GM10248 (cell line): ENCODE data around the gene TMEM25.
"Not testable (repeated sequence)": the region's sequence is repeated elsewhere in the genome, so short reads cannot be mapped to it uniquely, and the experiment has no call there.

Source experiments
- CTCF ChIA-PET: fragments of 300-600 bp; sonication (Branson Sonifier 250); formaldehyde crosslinking; extraction: SDS; loops from one replicate; lab custom pipeline; 2021; ENCODE audit warnings: antibody characterized with exemption; lab: Yijun Ruan, JAX
- POLR2A ChIA-PET: fragments of 350-650 bp; sonication (Branson Sonifier 250); formaldehyde crosslinking; extraction: SDS; loops from one replicate; lab custom pipeline; 2020; ENCODE audit warnings: antibody characterized with exemption; lab: Yijun Ruan, JAX
- DNase-seq: peaks from one replicate; pipeline ENCODE4 v3.0.0; 2012; ENCODE audit errors: extremely low spot score
- TF ChIP-seq, protein P1 (sequence below): IDR thresholded peaks from 2 replicates; pipeline ENCODE4 v1.5.1; 2012; ENCODE audit warnings: mild to moderate bottlenecking, low read depth; ENCODE audit errors: extremely low read depth, missing control alignments, control extremely low read depth

The TMEM25 gene

DNA sequence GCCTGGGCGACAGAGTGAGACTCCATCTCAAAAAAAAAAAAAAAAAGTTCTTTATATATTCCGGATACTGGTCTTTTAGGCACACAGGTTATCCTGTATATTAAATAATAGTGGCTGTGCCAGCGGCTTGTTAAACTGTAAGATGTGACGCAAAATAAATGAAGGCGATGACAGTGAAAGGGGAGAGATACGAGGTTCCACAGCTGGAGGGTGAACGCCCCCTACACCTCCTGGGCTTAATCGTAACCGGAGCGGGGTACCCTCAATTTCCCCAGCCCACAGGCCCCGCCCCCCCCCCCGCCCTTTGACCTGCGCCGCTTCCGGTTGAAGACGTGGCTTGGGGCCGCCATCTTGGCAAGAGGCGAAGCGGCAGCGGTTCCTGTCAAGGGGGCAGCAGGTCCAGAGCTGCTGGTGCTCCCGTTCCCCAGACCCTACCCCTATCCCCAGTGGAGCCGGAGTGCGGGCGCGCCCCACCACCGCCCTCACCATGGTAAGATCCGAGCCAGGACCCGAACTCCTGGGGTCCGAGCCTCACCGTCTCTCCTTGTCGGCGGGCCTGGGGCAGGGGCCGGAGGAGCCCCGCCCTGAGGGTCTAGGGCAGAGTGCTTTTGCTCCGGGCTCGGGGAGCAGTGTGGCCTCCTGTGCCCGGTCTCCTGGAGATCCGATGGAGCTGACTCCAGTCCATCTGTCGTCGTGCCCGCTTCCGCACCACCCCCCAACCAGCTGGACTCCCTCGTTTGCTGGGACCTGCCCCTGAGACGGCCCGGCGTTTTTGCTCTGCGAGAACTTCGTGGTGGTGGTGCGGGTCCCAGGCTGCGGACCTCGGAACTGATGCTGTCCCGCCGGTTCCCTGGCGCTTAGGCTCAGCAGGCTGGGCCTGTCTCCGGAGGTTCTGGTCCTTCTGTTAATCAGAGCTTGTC, 41.3 kb downstream of the TMEM25 start, which contains the start of gene ARCN1:
Gene ARCN1, plus strand, starts transcription at position 349 of the 920 bp plus-strand sequence. Its CDS starts 139 bp downstream, at position 488.
- DNase-seq = peak; percentile 91
- CTCF ChIA-PET = no interaction called here
- TF ChIP-seq, protein P1, sequence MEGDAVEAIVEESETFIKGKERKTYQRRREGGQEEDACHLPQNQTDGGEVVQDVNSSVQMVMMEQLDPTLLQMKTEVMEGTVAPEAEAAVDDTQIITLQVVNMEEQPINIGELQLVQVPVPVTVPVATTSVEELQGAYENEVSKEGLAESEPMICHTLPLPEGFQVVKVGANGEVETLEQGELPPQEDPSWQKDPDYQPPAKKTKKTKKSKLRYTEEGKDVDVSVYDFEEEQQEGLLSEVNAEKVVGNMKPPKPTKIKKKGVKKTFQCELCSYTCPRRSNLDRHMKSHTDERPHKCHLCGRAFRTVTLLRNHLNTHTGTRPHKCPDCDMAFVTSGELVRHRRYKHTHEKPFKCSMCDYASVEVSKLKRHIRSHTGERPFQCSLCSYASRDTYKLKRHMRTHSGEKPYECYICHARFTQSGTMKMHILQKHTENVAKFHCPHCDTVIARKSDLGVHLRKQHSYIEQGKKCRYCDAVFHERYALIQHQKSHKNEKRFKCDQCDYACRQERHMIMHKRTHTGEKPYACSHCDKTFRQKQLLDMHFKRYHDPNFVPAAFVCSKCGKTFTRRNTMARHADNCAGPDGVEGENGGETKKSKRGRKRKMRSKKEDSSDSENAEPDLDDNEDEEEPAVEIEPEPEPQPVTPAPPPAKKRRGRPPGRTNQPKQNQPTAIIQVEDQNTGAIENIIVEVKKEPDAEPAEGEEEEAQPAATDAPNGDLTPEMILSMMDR = no peak
- POLR2A ChIA-PET = interaction anchor here (0.7 to 0.8 kb wide), 2 partner anchors 34 to 85 kb away, joined by 3 to 4 read pairs; no protein-coding TSS in a partner anchor

DNA sequence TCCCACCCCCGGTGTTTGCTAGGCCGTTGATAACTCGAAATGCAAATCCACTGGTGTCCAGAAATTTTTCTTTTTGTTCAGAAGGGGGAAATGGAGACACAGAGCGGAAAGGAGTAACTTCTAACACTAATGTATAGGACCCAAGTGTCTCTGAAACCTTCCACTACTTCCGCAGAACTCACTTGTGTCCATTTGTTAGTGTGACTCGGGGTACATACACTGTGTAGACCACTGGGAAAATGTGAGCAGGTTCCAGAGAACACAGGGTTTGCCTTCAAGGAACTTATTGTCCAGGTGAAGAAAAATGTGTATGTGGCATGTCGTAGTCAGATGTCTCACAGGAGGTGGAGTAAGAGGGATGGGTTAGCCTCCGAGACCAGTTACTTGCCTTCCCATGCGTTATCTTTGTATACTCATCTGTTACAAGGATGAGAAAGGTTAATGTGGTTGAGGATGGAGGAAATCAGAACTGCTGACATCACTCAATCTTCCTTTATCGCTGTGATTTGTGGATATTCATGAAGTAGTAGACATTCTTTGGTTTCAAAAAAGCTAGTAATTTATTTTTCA, 42.1 kb downstream of the TMEM25 start:
- TF ChIP-seq, protein P1 = no peak
- CTCF ChIA-PET = no interaction called here
- peak; percentile 27 for DNase-seq

DNA sequence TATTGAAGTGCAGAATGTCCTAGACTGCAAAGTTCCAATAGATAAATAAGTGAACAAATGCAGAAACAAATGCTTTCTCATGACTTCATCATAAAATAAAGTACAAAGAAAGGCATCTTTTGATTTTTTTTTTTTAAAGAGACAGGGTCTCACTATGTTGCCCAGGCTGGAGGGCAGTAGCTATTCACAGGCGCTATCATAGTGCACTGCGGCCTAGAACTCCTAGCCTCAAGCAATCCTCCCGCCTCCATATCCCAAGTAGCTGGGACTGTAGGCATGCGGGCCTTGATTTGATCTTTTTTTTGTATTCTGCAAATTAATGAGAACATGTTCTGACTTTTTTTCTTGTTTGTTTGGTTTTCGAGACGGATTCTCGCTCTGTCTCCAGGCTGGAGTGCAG, 43.6 kb downstream of the TMEM25 start:
- ChIA-PET CTCF (interaction anchor here (0.8 to 1.1 kb wide), 2 partner anchors 8 to 10 kb away, joined by 3 to 4 read pairs; no protein-coding TSS in a partner anchor), POLR2A (no interaction called here)
- TF ChIP-seq, protein P1 = no peak
- no peak for DNase-seq

More for the DNA sequence above, 42.1 kb downstream of the TMEM25 start:
- POLR2A ChIA-PET = interaction anchor here (0.8 kb wide), 1 partner anchor 34 kb away, joined by 3 read pairs; no protein-coding TSS in a partner anchor

DNA sequence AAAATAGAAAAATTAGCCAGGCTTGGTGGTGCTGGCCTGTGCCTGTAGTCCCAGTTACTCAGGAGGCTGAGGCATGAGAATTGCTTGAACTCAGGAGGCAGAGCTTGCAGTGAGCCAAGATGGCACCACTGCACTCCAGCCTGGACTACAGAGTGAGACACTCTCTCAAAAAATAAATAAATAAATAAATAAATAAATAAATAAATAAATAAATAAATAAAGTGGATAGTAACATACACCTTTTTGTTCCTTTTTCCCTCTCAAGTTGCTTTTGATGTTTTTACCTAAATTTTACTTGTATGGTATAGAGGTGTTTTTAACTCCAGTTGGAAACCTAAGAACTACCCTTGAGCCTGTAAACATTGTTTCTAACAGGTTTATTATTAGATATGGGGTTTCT, 47.0 kb downstream of the TMEM25 start:
- POLR2A ChIA-PET, DNase-seq: not testable (repeated sequence)
- CTCF ChIA-PET = interaction anchor here (1.4 kb wide), 1 partner anchor 12 kb away, joined by 4 read pairs; no protein-coding TSS in a partner anchor

DNA sequence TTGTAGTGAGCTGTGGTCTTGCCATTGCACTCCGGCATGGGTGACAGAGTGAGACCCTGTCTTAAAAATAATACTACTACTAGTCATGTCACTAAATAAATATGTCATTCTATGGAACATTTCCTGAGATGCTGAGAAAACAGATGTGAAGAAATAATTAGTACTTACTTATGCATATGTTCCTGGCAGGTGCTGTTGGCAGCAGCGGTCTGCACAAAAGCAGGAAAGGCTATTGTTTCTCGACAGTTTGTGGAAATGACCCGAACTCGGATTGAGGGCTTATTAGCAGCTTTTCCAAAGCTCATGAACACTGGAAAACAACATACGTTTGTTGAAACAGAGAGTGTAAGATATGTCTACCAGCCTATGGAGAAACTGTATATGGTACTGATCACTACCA, 50.1 kb downstream of the TMEM25 start:
- TF ChIP-seq, protein P1 = no peak
- CTCF ChIA-PET = interaction anchor here (1.2 to 1.4 kb wide), 2 partner anchors 13 to 25 kb away, joined by 3 read pairs; no protein-coding TSS in a partner anchor
- DNase-seq = no peak
- POLR2A ChIA-PET = no interaction called here
